Stimulated activated naive B cell treated with anti-CD40 and anti-IgM and Interleukin-4, amounts not matched to agents 10 μg/mL and 1 μg/mL and 100 μg/mL, for 72 hours (primary cell): Measurements from ENCODE around the gene CLIP2.
A peak's percentile ranks its signal among the peaks of the same experiment; 100 is the strongest.
"Not testable (repeated sequence)": the region's sequence is repeated elsewhere in the genome, so short reads cannot be mapped to it uniquely, and the experiment has no call there.

ENCODE experiments used
- ATAC-seq, 2 donors: fragments of 150-1000 bp; cut with Tn5 transposase; replicated peaks; 2 replicates each; pipeline ENCODE4 v1.10.0; 2021; ENCODE audit warnings: moderate library complexity in 1 of 2
- DNase-seq: peaks from one replicate; pipeline ENCODE4 v3.0.0; 2021
- H3K27ac Mint-ChIP-seq: one replicate; pipeline ENCODE4 v1.8.0; 2022; ENCODE audit warnings: mild to moderate bottlenecking, mixed read lengths
- H3K27me3 Mint-ChIP-seq, 2 donors: one replicate each; pipeline ENCODE4 v1.8.0; 2022; ENCODE audit warnings: mixed read lengths in 2 of 2
- H3K36me3 Mint-ChIP-seq, 2 donors: one replicate each; pipeline ENCODE4 v1.8.0; 2022; ENCODE audit warnings: mixed read lengths in 2 of 2, mild to moderate bottlenecking in 1 of 2
- H3K4me1 Mint-ChIP-seq, 2 donors: one replicate each; pipeline ENCODE4 v1.8.0; 2022; ENCODE audit warnings: mixed read lengths in 2 of 2, mild to moderate bottlenecking in 1 of 2
- H3K4me3 Mint-ChIP-seq, 2 donors: one replicate each; pipeline ENCODE4 v1.8.0; 2022; ENCODE audit warnings: mild to moderate bottlenecking in 2 of 2, mixed read lengths in 2 of 2, moderate library complexity in 1 of 2
- H3K9me3 Mint-ChIP-seq, 2 donors: one replicate each; pipeline ENCODE4 v1.8.0; 2022; ENCODE audit warnings: mixed read lengths in 2 of 2, mild to moderate bottlenecking in 1 of 2

The CLIP2 gene

GRCh38 chr7:74289018-74289658, at the start of gene CLIP2:
CLIP2 (plus strand) TSS chr7:74289407; CDS start chr7:74317547, 28,140 bp downstream.
- peak within 1 kb of the TSS; percentile 85 to 89 for H3K4me3 Mint-ChIP-seq
- peaks cover 48 to 73% of the 10 kb centered on the region in 2 donors for H3K4me1 Mint-ChIP-seq
- peaks cover 0 to 4% of the 10 kb centered on the region in 2 donors for H3K36me3 Mint-ChIP-seq
- no peaks in the 10 kb centered on the region for H3K9me3 Mint-ChIP-seq
- peak within 1 kb of the TSS; percentile 67 for H3K27ac Mint-ChIP-seq
- H3K27me3 Mint-ChIP-seq: no peaks in the 10 kb centered on the region
- DNase-seq (peak; percentile 63), ATAC-seq (peak; percentile 64 to 67)

GRCh38 chr7:74240482-74240881, 48.7 kb upstream of the CLIP2 start:
- Mint-ChIP-seq H3K27ac (no peak overlapping the region), H3K36me3 (peaks cover 45 to 54% of the 10 kb centered on the region in 2 donors), H3K27me3 (no peaks in the 10 kb centered on the region), H3K9me3 (no peaks in the 10 kb centered on the region), H3K4me1 (peaks cover 27 to 40% of the 10 kb centered on the region in 2 donors), H3K4me3 (no peak overlapping the region)
- ATAC-seq: no peak
- DNase-seq: no peak

GRCh38 chr7:74242122-74242443, 47.1 kb upstream of the CLIP2 start:
- H3K27ac Mint-ChIP-seq: peak overlapping the region; percentile 74
- H3K4me3 Mint-ChIP-seq: peak overlapping the region; percentile 42 to 77
- H3K4me1 Mint-ChIP-seq: peaks cover 27 to 39% of the 10 kb centered on the region in 2 donors
- no peaks in the 10 kb centered on the region for H3K9me3 Mint-ChIP-seq
- DNase-seq: no peak
- peak; percentile 51 to 54 for ATAC-seq
- H3K36me3 Mint-ChIP-seq: peaks cover 41 to 42% of the 10 kb centered on the region in 2 donors
- H3K27me3 Mint-ChIP-seq: no peaks in the 10 kb centered on the region

GRCh38 chr7:74246497-74246896, 42.7 kb upstream of the CLIP2 start:
- no peak overlapping the region for H3K4me3 Mint-ChIP-seq
- peaks cover 36 to 47% of the 10 kb centered on the region in 2 donors for H3K36me3 Mint-ChIP-seq
- no peak overlapping the region for H3K27ac Mint-ChIP-seq
- no peaks in the 10 kb centered on the region for H3K9me3 Mint-ChIP-seq
- H3K27me3 Mint-ChIP-seq: no peaks in the 10 kb centered on the region
- DNase-seq (no peak), ATAC-seq (no peak)
- H3K4me1 Mint-ChIP-seq: peaks cover 21 to 34% of the 10 kb centered on the region in 2 donors

- H3K9me3 Mint-ChIP-seq: no peaks in the 10 kb centered on the region
- H3K4me1 Mint-ChIP-seq: peaks cover 11 to 26% of the 10 kb centered on the region in 2 donors
- H3K4me3 Mint-ChIP-seq: no peak overlapping the region
- ATAC-seq (no peak), DNase-seq (no peak)
- H3K27ac Mint-ChIP-seq: peak overlapping the region; percentile 51
- H3K27me3 Mint-ChIP-seq: no peaks in the 10 kb centered on the region
- H3K36me3 Mint-ChIP-seq: peaks cover 29 to 37% of the 10 kb centered on the region in 2 donors
These were observed 41.1 kb upstream of the CLIP2 start for GRCh38 chr7:74248156-74248555.

- peaks cover 25 to 33% of the 10 kb centered on the region in 2 donors for H3K36me3 Mint-ChIP-seq
- H3K4me1 Mint-ChIP-seq: peaks cover 8 to 20% of the 10 kb centered on the region in 2 donors
- not testable (repeated sequence) for H3K9me3 Mint-ChIP-seq, H3K27ac Mint-ChIP-seq, H3K4me3 Mint-ChIP-seq, H3K27me3 Mint-ChIP-seq, ATAC-seq, DNase-seq
These were observed 40.1 kb upstream of the CLIP2 start for GRCh38 chr7:74249058-74249457.

- ATAC-seq (no peak), DNase-seq (no peak)
- Mint-ChIP-seq H3K4me1 (peaks cover 21 to 44% of the 10 kb centered on the region in 2 donors), H3K4me3 (peak overlapping the region; percentile 95), H3K9me3 (no peaks in the 10 kb centered on the region), H3K36me3 (peaks cover 23 to 32% of the 10 kb centered on the region in 2 donors), H3K27me3 (no peaks in the 10 kb centered on the region), H3K27ac (peak overlapping the region; percentile 85)
These were observed 36.3 kb upstream of the CLIP2 start for GRCh38 chr7:74252893-74253292.

GRCh38 chr7:74253331-74253730, 35.9 kb upstream of the CLIP2 start:
- Mint-ChIP-seq H3K36me3 (peaks cover 20 to 32% of the 10 kb centered on the region in 2 donors), H3K27me3 (no peaks in the 10 kb centered on the region), H3K4me1 (peaks cover 21 to 44% of the 10 kb centered on the region in 2 donors), H3K27ac (peak overlapping the region; percentile 85), H3K9me3 (no peaks in the 10 kb centered on the region), H3K4me3 (peak overlapping the region; percentile 95)
- ATAC-seq: no peak
- no peak for DNase-seq

- no peaks in the 10 kb centered on the region for H3K27me3 Mint-ChIP-seq
- H3K4me1 Mint-ChIP-seq: peaks cover 21 to 44% of the 10 kb centered on the region in 2 donors
- peaks cover 20 to 30% of the 10 kb centered on the region in 2 donors for H3K36me3 Mint-ChIP-seq
- no peaks in the 10 kb centered on the region for H3K9me3 Mint-ChIP-seq
- no peak for DNase-seq
- H3K27ac Mint-ChIP-seq: peak overlapping the region; percentile 97
- peak overlapping the region; percentile 95 for H3K4me3 Mint-ChIP-seq
- peak; percentile 17 for ATAC-seq
These were observed 35.4 kb upstream of the CLIP2 start for GRCh38 chr7:74253835-74254128.

- Mint-ChIP-seq H3K9me3 (no peaks in the 10 kb centered on the region), H3K4me3 (peak within 1 kb of the TSS; percentile 95), H3K27ac (peak within 1 kb of the TSS; percentile 97), H3K4me1 (peaks cover 21 to 44% of the 10 kb centered on the region in 2 donors), H3K27me3 (no peaks in the 10 kb centered on the region), H3K36me3 (peaks cover 20 to 25% of the 10 kb centered on the region in 2 donors)
- DNase-seq: peak; percentile 97
- peak; percentile 98 for ATAC-seq
These were observed 34.9 kb upstream of the CLIP2 start, which contains the start of gene RFC2 for GRCh38 chr7:74254129-74254857. RFC2 (minus strand) TSS chr7:74254399; CDS start chr7:74254383, 16 bp downstream.

GRCh38 chr7:74254858-74255379, 34.3 kb upstream of the CLIP2 start:
- H3K4me1 Mint-ChIP-seq: peaks cover 21 to 44% of the 10 kb centered on the region in 2 donors
- DNase-seq: no peak
- H3K27me3 Mint-ChIP-seq: no peaks in the 10 kb centered on the region
- H3K27ac Mint-ChIP-seq: peak overlapping the region; percentile 97
- ATAC-seq: no peak
- peak overlapping the region; percentile 95 for H3K4me3 Mint-ChIP-seq
- H3K36me3 Mint-ChIP-seq: peaks cover 17 to 20% of the 10 kb centered on the region in 2 donors
- H3K9me3 Mint-ChIP-seq: no peaks in the 10 kb centered on the region

- Mint-ChIP-seq H3K4me1 (peaks cover 19 to 41% of the 10 kb centered on the region in 2 donors), H3K27ac (peak overlapping the region; percentile 47), H3K36me3 (peaks cover 14 to 17% of the 10 kb centered on the region in 2 donors), H3K4me3 (peak overlapping the region; percentile 95)
- not testable (repeated sequence) for H3K27me3 Mint-ChIP-seq, H3K9me3 Mint-ChIP-seq, DNase-seq, ATAC-seq
These were observed 33.7 kb upstream of the CLIP2 start for GRCh38 chr7:74255461-74255860.

GRCh38 chr7:74256491-74257408, 32.5 kb upstream of the CLIP2 start:
- H3K4me3 Mint-ChIP-seq: peak overlapping the region; percentile 43 to 59
- no peaks in the 10 kb centered on the region for H3K27me3 Mint-ChIP-seq
- no peak for DNase-seq
- peaks cover 17 to 33% of the 10 kb centered on the region in 2 donors for H3K4me1 Mint-ChIP-seq
- no peaks in the 10 kb centered on the region for H3K9me3 Mint-ChIP-seq
- H3K36me3 Mint-ChIP-seq: peaks cover 6 to 10% of the 10 kb centered on the region in 2 donors
- peak overlapping the region; percentile 42 for H3K27ac Mint-ChIP-seq
- ATAC-seq: no peak

GRCh38 chr7:74258639-74259038, 30.6 kb upstream of the CLIP2 start:
- Mint-ChIP-seq H3K27ac (no peak overlapping the region), H3K4me1 (peaks cover 14 to 24% of the 10 kb centered on the region in 2 donors), H3K27me3 (no peaks in the 10 kb centered on the region), H3K9me3 (no peaks in the 10 kb centered on the region), H3K4me3 (no peak overlapping the region), H3K36me3 (peaks cover 3 to 5% of the 10 kb centered on the region in 2 donors)
- ATAC-seq (no peak), DNase-seq (no peak)
